GM19372 (cell line): Measurements from ENCODE around the gene PALLD.

ENCODE experiments used
- ATAC-seq: cut with Tn5 transposase; IDR thresholded peaks from one replicate; pipeline ENCODE4 v1.9.1; 2021; ENCODE audit warnings: mild to moderate bottlenecking, low read depth, moderate library complexity; ENCODE audit not compliant: unreplicated experiment

The PALLD gene

DNA sequence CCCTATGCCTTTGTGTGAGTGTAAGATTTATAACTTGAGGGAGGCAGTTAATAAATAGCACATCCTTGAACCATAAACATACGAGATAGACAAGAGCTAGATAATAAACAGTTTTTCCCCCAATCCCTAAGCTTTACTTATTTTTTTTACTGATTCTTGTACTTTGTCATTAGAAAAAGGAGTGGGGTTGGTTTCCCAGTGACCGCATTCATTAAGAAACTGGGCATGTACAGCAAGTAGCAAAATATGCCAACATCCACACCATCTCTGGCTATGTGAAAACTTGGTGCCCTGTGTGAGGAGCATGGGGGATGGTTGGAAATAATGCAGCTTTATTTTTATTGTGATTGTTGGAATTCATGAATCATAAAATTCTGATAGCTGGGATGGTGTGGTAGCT lies 337.0 kb downstream of the PALLD start:
- no peak for ATAC-seq

GRCh38 chr4:168835880-168836454 lies 339.1 kb downstream of the PALLD start:
- ATAC-seq: no peak

DNA sequence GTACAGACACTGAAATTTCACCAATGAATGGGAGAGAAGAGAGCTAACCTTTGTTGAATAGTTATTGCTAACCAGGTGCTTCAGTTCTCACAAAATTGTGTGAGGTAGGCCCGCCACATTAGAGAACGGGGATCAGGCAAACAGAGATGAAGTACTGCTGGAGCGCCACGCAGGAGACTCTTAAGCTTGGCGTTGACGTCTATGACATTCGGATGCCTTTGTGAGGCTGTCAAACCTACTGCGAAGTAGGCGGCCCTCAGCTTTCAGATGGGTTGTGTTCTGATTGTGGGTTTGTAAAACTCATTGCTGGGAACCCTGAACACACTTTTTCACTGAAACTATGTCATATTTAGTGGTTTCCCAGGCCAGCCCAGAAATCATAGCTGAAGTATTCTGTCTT lies 339.6 kb downstream of the PALLD start:
- ATAC-seq: no peak

DNA sequence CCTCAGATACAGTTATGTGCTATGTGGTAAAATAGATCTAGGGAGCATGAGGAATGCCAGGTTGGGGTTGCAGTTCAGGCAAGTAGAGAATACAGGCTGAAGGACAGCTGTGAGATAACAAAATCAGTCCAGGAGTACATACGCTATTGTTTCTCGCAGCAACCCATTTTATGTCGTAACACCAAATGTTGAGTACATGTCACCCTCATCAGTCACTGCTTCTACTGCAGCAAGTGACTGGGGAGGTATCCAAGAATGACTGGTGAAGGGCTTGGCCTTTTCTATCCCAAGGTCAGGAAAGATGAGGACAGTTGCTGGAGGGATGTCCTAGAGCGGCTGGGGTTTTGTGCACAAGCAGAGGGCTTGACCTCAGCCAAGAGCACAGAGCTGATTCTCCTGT lies 341.1 kb downstream of the PALLD start:
- no peak for ATAC-seq

GRCh38 chr4:168839758-168840391 lies 343.0 kb downstream of the PALLD start:
- no peak for ATAC-seq

DNA sequence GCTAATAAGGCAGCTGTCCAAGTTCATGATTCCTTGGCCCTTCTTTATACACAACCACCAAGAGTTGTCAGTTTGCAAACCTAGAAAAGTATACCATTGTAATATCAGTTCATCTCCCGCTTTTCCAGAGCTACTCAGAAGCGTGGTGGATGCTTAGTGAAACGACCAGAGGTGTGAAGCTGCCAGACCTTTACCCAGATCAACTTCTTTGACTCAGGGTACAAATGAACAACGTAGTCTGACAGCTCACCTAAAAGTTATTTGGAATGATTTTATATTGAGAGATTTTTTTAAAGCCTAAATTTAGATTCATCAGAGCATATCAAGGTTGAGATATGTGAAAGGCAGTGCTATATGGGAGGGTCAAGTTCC lies 343.5 kb downstream of the PALLD start:
- no peak for ATAC-seq

- ATAC-seq: no peak
Observed at GRCh38 chr4:168841000-168841671, 344.3 kb downstream of the PALLD start.

DNA sequence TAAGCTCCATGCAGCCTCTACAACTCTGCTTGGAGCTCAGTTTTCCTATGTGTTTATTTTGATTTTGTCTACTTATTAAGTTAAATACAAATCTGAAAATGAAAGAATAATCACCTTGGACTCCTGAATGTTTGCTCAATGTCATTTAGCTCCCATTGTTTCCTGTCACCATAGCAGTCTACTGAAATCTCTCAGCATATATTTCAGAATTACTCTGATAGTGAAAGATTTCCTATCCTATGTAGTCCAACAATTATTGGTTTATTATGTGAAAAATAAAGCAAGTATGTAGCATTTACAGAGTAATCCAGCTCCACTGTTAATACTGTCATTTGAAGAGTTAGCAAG lies 344.8 kb downstream of the PALLD start:
- no peak for ATAC-seq

GRCh38 chr4:168842186-168842585 lies 345.3 kb downstream of the PALLD start:
- no peak for ATAC-seq

- no peak for ATAC-seq
Observed at GRCh38 chr4:168843635-168844034, 346.8 kb downstream of the PALLD start.

GRCh38 chr4:168844353-168845049 lies 347.6 kb downstream of the PALLD start:
- ATAC-seq: no peak

- ATAC-seq: no peak
Observed at GRCh38 chr4:168845897-168846296, 349.0 kb downstream of the PALLD start.

DNA sequence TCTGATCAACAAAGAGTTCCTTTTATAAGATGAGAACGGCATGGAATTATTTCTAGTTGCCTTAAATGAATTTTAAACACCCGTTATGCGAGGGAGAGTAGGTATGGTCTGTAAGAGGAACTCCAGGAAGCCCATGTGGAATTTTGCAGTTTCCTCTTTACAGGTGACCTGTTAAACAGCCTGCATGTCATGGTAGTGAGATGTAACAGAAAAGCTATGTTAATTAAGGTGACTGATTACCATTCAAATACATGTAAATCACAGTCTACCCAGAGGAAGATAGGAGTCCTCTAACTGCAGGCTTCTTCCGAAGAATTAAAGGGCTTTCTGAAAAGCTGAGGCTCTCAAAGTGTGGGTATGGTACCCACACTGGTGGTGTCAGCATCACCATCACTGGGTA lies 349.6 kb downstream of the PALLD start:
- no peak for ATAC-seq

DNA sequence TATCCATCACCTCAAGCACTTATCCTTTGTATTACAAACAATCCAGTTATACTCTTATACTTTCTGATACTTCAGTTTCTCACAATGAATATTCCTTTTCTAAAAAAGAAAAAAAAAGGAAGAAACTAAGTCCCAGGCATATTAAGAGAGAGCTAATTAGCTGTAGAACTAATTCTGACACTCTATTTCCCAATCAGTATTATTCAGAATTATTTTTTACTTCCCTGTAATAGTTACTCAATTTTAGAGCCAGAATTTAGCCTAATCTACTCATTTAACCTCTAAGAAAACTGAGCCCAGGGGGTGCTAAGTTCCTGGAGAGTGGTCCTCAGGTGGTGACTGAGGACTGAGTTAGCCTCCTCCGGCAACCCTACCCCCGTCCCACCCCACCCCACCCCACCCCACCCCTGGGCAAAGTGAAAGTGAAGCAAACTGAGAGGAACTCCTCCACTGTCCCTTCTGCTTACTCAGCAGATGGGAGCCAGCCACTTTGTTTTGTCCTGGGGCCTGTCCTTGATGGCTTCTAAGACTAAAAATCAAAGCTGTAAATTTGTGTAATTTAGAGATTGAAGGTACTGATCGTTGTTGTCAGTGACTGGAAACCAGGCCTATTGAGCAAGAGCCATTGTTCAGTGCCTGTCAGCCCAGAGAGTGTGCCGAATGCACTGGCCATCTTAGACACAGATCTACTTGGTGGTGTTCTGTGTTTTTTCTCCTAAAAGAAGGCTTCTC lies 351.1 kb downstream of the PALLD start:
- ATAC-seq: no peak

DNA sequence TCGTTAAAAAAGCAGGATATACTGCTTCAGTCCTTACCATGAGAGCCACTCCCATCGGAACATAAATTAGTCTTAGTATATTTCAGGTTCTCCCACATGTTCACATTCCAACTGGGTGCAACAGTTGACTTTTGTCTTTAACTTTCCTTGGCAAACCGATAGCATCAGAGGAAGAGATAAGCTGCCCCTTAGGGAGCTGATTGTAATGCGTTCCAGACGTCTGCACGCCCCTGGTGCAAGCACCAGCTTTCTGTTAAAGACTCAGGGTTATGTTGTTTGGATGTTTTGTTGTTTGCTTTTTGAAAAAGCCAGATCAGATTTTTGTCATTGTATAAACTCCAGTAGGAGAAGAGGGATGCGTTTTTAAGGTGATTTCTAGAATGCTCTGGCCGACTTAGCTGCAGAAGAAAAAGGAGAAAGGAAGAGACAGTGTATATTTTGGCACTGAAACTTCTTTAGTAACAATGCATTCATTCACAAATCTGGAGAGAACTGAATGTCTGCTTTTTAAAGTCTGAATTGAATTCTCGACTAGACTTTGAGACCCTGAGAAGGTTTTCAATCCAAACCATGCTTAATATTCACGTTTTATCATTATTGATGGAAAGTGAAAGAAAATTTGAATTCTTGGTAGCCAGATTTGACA lies 352.3 kb downstream of the PALLD start:
- no peak for ATAC-seq

DNA sequence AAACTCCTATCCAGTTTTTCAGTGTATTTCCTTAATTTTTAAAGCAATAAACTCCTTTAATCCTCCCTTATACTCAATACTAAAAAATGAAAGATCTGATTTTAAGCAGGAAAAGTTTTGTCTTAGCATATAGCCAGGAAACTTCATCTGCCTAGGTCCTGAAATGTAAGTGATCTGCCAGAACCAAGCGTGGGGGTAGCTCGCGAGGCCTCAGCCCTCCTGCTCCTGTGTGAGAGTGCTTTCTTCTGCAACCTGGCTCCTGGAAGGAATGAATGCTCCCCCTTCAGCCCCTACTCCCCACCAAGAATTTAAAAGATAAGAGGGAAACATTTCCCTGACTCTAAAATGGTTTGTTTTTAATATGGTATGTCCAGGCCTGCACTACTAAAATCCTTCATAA lies 353.1 kb downstream of the PALLD start:
- ATAC-seq: no peak

- no peak for ATAC-seq
Observed at GRCh38 chr4:168852387-168852786, 355.5 kb downstream of the PALLD start.

- peak; percentile 74 for ATAC-seq
Observed at GRCh38 chr4:168852933-168853713, 356.3 kb downstream of the PALLD start.

- ATAC-seq: peak; percentile 21
Observed at GRCh38 chr4:168853770-168854169, 356.9 kb downstream of the PALLD start.
